GM20000 (cell line): Measurements from ENCODE around the gene DNAH11.
"Not testable (repeated sequence)": the region's sequence is repeated elsewhere in the genome, so short reads cannot be mapped to it uniquely, and the experiment has no call there.

Experiments
- DNase-seq: peaks from one replicate; pipeline ENCODE4 v3.0.0; 2012; ENCODE audit warnings: low spot score
- CTCF ChIP-seq: IDR thresholded peaks from 2 replicates; pipeline ENCODE4 v1.5.1; 2012; ENCODE audit warnings: mild to moderate bottlenecking, control low read depth; ENCODE audit errors: extremely low read depth, missing control alignments

The DNAH11 gene

GRCh38 chr7:21514062-21514461 lies 28.8 kb upstream of the DNAH11 start:
- no peak for DNase-seq

GRCh38 chr7:21524680-21525079 lies 18.2 kb upstream of the DNAH11 start:
- DNase-seq: no peak
- TF ChIP-seq CTCF: no peak

More at GRCh38 chr7:21514062-21514461, 28.8 kb upstream of the DNAH11 start:
- TF ChIP-seq CTCF: no peak

DNA sequence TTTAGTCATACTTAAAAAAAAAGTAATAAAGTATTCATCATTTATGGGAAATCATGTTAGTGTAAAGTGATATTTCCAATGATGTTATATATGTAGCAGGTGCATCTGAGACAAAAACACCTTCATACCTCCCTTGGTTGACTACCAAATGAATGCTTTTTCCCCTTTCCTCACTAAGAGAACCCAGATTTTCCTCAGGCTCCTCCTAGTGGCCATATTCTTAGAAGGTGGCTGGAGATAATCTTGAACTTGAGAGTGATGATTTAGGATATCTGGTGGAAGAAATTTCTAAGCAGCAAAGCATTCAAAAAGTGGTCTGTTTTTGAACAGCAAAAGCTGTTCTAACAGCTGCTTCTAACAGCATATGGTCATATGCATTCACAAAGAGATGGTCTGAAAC lies 16.8 kb upstream of the DNAH11 start:
- no peak for TF ChIP-seq CTCF

DNA sequence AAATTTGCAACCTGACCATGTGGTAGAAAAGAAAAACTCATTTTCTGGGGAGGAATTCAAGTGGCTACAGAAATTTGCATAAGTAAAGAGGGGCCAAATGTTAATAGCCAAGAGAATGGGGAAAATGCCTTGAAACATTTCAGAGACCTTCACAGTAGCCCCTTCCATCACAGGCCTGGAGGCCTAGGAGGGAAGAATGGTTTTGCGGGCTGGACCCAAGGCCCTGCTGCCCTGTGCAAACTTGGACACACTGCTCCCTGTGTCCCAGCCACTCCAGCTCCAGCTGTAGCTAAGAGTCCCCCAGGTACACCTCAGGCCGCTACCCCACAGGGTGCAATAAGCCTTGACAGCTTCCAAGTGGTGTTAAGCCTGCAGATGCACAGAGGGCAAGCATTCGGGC lies 16.4 kb upstream of the DNAH11 start:
- TF ChIP-seq CTCF: no peak
- no peak for DNase-seq

More for the DNA sequence above, 16.8 kb upstream of the DNAH11 start:
- DNase-seq: no peak

- DNase-seq: not testable (repeated sequence)
Measured at GRCh38 chr7:21532485-21532884, 10.4 kb upstream of the DNAH11 start.

DNA sequence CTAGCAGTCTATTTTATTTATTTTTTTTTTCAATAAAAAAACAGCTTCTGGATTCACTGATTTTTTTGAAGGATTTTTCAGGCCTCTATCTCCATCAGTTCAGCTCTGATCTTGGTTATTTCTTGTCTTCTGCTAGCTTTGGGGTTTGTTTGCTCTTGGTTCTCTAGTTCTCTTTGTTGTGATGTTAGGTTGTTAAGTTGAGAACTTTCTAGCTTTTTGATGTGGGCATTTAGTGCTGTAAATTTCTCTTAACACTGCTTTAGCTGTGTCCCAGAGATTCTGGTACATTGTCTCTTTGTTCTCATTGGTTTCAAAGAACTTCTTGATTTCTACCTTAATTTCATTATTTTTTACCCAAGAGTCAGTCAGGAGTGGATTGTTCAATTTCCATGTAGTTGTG lies 9.2 kb upstream of the DNAH11 start:
- DNase-seq: not testable (repeated sequence)

- DNase-seq: not testable (repeated sequence)
Measured at GRCh38 chr7:21536445-21537118, 6.3 kb upstream of the DNAH11 start.

DNA sequence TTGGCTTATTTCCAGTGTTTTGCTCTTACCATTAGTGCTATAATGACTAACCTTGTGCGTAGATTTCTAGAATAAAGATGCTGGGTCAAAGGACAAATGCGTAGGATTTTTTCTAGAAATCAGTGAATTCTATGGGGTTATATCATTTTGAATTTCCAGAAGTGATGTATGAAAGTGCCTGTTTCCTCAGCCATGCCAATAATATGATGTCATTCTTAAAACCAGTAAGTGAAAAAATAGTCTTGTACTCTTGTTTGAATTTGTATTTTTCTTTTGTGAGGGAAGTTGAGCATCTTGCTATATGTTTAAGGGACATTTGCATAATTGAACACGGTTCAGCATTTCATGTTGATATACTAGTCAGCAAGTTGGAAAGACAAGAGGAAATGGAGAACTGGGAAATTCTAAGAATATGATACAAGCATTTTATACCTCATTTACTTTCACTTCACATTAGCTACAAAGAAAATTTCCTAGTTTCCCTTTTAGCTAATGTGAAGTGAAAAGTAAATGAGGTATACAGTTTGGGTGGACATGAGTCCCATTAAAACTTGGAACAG lies 3.8 kb upstream of the DNAH11 start:
- no peak for TF ChIP-seq CTCF
- no peak for DNase-seq

DNA sequence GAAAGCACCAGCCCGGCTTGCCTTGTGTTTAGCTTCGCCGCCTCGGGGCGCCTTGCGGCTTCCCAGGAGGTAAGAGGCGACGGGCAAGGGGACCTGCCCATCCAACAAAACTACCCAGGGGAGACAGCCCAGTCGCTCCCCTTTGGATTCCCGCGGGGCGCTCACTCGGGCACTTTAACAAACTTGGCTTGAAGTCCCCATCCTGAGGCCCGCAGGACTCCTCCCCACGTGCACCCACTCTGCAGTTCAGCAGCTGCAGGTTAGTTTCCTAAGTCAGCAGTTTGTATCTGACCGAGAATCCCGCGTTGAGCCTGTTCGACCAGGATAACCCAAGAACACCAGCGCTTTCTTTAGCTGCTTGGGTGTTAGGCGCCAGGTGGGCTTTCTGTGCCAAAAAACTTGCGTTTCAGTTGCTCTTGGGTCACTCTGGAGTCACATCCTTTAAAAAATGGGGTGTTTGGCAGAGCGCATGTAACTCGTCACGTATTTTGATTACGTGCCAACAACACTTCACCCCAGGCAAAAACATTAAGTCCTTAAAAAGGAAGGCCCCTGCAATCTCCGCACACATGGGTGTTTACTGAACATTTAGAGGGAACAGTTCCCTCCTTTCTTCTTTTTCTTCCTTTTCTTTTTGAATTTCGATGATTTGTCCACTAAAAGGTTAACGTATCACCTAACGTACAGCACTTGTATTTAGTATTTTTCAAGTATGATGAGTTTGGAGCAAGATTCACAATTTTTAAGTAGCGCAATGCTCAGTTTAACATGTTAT lies 876 bp downstream of the DNAH11 start:
- TF ChIP-seq CTCF: no peak
- DNase-seq: no peak
